NCI-H146 (cell line): ENCODE results near the gene CDH9.
"Not testable (repeated sequence)": the region's sequence is repeated elsewhere in the genome, so short reads cannot be mapped to it uniquely, and the experiment has no call there.

ENCODE experiments used
- DNase-seq: peaks from one replicate; lab custom pipeline; 2025; lab: John Stamatoyannopoulos, UW

The CDH9 gene

GRCh38 chr5:26955161-26955560 is 83.2 kb downstream of the CDH9 start:
- DNase-seq = no peak

- DNase-seq = no peak
These were observed 89.5 kb downstream of the CDH9 start for GRCh38 chr5:26948921-26949320.

GRCh38 chr5:26945901-26946300 is 92.5 kb downstream of the CDH9 start:
- DNase-seq = no peak

GRCh38 chr5:26942481-26942880 is 95.9 kb downstream of the CDH9 start:
- no peak for DNase-seq

GRCh38 chr5:26940994-26941393 is 97.4 kb downstream of the CDH9 start:
- peak; percentile 97 for DNase-seq

- no peak for DNase-seq
These were observed 106.1 kb downstream of the CDH9 start for GRCh38 chr5:26932238-26932637.

GRCh38 chr5:26921439-26921838 is 116.9 kb downstream of the CDH9 start:
- DNase-seq = no peak

GRCh38 chr5:26903469-26903868 is 134.9 kb downstream of the CDH9 start:
- no peak for DNase-seq

GRCh38 chr5:26894719-26895263 is 143.6 kb downstream of the CDH9 start:
- peak; percentile 49 for DNase-seq

GRCh38 chr5:26893078-26893477 is 145.3 kb downstream of the CDH9 start:
- DNase-seq = no peak

GRCh38 chr5:26889815-26890214 is 148.6 kb downstream of the CDH9 start:
- DNase-seq = peak; percentile 87

- no peak for DNase-seq
These were observed 153.9 kb downstream of the CDH9 start for GRCh38 chr5:26884481-26884880.

- no peak for DNase-seq
These were observed 155.0 kb downstream of the CDH9 start for GRCh38 chr5:26883375-26883774.

- no peak for DNase-seq
These were observed 156.5 kb downstream of the CDH9 start for GRCh38 chr5:26881901-26882300.

GRCh38 chr5:26877154-26877553 is 161.2 kb downstream of the CDH9 start:
- no peak for DNase-seq

- no peak for DNase-seq
These were observed 166.0 kb downstream of the CDH9 start for GRCh38 chr5:26872337-26872736.

GRCh38 chr5:26869781-26870180 is 168.6 kb downstream of the CDH9 start:
- DNase-seq = no peak

GRCh38 chr5:26868504-26868903 is 169.9 kb downstream of the CDH9 start:
- DNase-seq = no peak

GRCh38 chr5:26864061-26864460 is 174.3 kb downstream of the CDH9 start:
- no peak for DNase-seq

GRCh38 chr5:26856238-26856637 is 182.1 kb downstream of the CDH9 start:
- no peak for DNase-seq

GRCh38 chr5:26852450-26852849 is 185.9 kb downstream of the CDH9 start:
- DNase-seq = not testable (repeated sequence)

- DNase-seq = peak; percentile 42
These were observed 191.2 kb downstream of the CDH9 start for GRCh38 chr5:26847041-26847736.

GRCh38 chr5:26843677-26844076 is 194.7 kb downstream of the CDH9 start:
- DNase-seq = peak; percentile 13

- no peak for DNase-seq
These were observed 204.8 kb downstream of the CDH9 start for GRCh38 chr5:26833596-26833995.
